GM23248 (cell line): ENCODE results near the gene OR6B1.

Experiments used
- EZH2 ChIP-seq: fragments of 200-600 bp; sonication (generic); IDR thresholded peaks from 2 replicates; pipeline ENCODE4 v1.6.1; 2018; ENCODE audit warnings: antibody characterized with exemption, mild to moderate bottlenecking; ENCODE audit not compliant: insufficient read depth, poor library complexity, severe bottlenecking
- EZH2phosphoT487 ChIP-seq: fragments of 200-600 bp; sonication (generic); IDR thresholded peaks from 2 replicates; pipeline ENCODE4 v1.6.1; 2018; ENCODE audit warnings: antibody characterized with exemption, moderate library complexity, mild to moderate bottlenecking, low read depth; ENCODE audit not compliant: insufficient read depth

DNA sequence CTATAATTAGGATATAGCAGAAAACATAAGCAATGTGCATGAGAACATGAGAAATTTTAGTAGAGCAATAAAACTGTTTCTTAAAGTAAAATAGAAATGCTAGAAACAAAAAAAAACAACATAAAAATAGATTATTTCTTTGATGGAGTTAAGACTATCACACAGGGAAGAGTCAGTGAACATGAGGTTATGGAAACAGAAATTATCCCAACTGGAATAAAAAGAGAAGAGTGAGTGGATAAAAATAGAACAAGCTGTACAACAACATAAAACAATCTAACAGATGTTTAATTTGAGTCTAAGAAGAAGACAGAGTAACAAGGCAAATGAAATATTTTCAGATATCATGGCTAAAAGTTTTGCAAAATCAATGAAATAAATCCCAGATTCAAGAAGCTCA, 7.5 kb upstream of the OR6B1 start:
- TF ChIP-seq EZH2phosphoT487 (no peak), EZH2 (no peak)
